Osteocyte (in vitro differentiated cells): ENCODE results near the gene OR8B3. TPM values are rescaled to one million over a fixed set of nuclear protein-coding genes. Genes with fewer than 3 reads are reported as not detected.

Experiments used
- DNase-seq: peaks from one replicate; pipeline ENCODE4 v3.0.0; 2021; ENCODE audit warnings: mixed read lengths; ENCODE audit not compliant: unreplicated experiment; ENCODE audit errors: extremely low spot score
- H3K27ac Mint-ChIP-seq: one replicate; pipeline ENCODE4 v1.8.0; 2021; ENCODE audit warnings: mild to moderate bottlenecking, mixed read lengths; ENCODE audit not compliant: unreplicated experiment
- H3K27me3 Mint-ChIP-seq: one replicate; pipeline ENCODE4 v1.8.0; 2021; ENCODE audit warnings: mixed read lengths; ENCODE audit not compliant: unreplicated experiment
- H3K36me3 Mint-ChIP-seq: one replicate; pipeline ENCODE4 v1.8.0; 2021; ENCODE audit warnings: mixed read lengths; ENCODE audit not compliant: unreplicated experiment
- H3K4me1 Mint-ChIP-seq: one replicate; pipeline ENCODE4 v1.8.0; 2021; ENCODE audit warnings: mixed read lengths; ENCODE audit not compliant: unreplicated experiment
- H3K4me3 Mint-ChIP-seq: one replicate; pipeline ENCODE4 v1.8.0; 2021; ENCODE audit warnings: mild to moderate bottlenecking, moderate library complexity, mixed read lengths; ENCODE audit not compliant: unreplicated experiment
- H3K9me3 Mint-ChIP-seq: one replicate; pipeline ENCODE4 v1.8.0; 2021; ENCODE audit warnings: mixed read lengths; ENCODE audit not compliant: unreplicated experiment
- CTCF ChIP-seq: fragments of 200-600 bp; sonication (generic); IDR thresholded peaks from 2 replicates; pipeline ENCODE4 v1.5.0; 2021; ENCODE audit warnings: antibody characterized with exemption, mild to moderate bottlenecking, moderate library complexity
- total RNA-seq: library from RNA; stranded (reverse); gene quantifications from 2 replicates; pipeline ENCODE4 v1.2.1, GENCODE V29; 2021

OR8B3 gene
- total RNA-seq, 1 donor from 2014 or later: not detected

- Mint-ChIP-seq H3K27me3 (peaks cover 15% of the 10 kb centered on the region), H3K4me3 (no peak overlapping the region), H3K9me3 (no peaks in the 10 kb centered on the region), H3K27ac (no peak overlapping the region), H3K4me1 (no peaks in the 10 kb centered on the region), H3K36me3 (no peaks in the 10 kb centered on the region)
- no peak for DNase-seq
- TF ChIP-seq CTCF: no peak
Observed at GRCh38 chr11:124441519-124441918, 42.7 kb upstream of the OR8B3 start.

- Mint-ChIP-seq H3K4me1 (no peaks in the 10 kb centered on the region), H3K27ac (no peak overlapping the region), H3K36me3 (no peaks in the 10 kb centered on the region), H3K9me3 (no peaks in the 10 kb centered on the region), H3K4me3 (no peak overlapping the region), H3K27me3 (peaks cover 15% of the 10 kb centered on the region)
- no peak for TF ChIP-seq CTCF
- DNase-seq: no peak
Observed at GRCh38 chr11:124441081-124441480, 42.3 kb upstream of the OR8B3 start.

- H3K9me3 Mint-ChIP-seq: no peaks in the 10 kb centered on the region
- no peaks in the 10 kb centered on the region for H3K36me3 Mint-ChIP-seq
- no peaks in the 10 kb centered on the region for H3K4me1 Mint-ChIP-seq
- no peak for TF ChIP-seq CTCF
- H3K27me3 Mint-ChIP-seq: peaks cover 15% of the 10 kb centered on the region
- no peak overlapping the region for H3K4me3 Mint-ChIP-seq
- no peak overlapping the region for H3K27ac Mint-ChIP-seq
- DNase-seq: no peak
Observed at GRCh38 chr11:124440608-124441007, 41.8 kb upstream of the OR8B3 start.

GRCh38 chr11:124434699-124435098, 35.9 kb upstream of the OR8B3 start:
- Mint-ChIP-seq H3K4me1 (no peaks in the 10 kb centered on the region), H3K36me3 (no peaks in the 10 kb centered on the region), H3K4me3 (no peak overlapping the region), H3K27ac (no peak overlapping the region), H3K27me3 (peaks cover 7% of the 10 kb centered on the region), H3K9me3 (peaks cover 1% of the 10 kb centered on the region)
- no peak for DNase-seq
- no peak for TF ChIP-seq CTCF

GRCh38 chr11:124429599-124429998, 30.8 kb upstream of the OR8B3 start:
- TF ChIP-seq CTCF: no peak
- Mint-ChIP-seq H3K27ac (no peak overlapping the region), H3K36me3 (peaks cover 1% of the 10 kb centered on the region), H3K27me3 (no peaks in the 10 kb centered on the region), H3K4me3 (no peak overlapping the region), H3K9me3 (peaks cover 6% of the 10 kb centered on the region), H3K4me1 (no peaks in the 10 kb centered on the region)
- no peak for DNase-seq
